ENCODE data around the gene DCST1. TPM values are rescaled to one million over a fixed set of nuclear protein-coding genes. Genes with fewer than 3 reads are reported as not detected.
A peak's percentile ranks its signal among the peaks of the same experiment; 100 is the strongest.

The DCST1 gene
- polyA plus RNA-seq, 1 donor: 0.58 TPM

- peak; percentile 96 for DNase-seq
Observed at GRCh38 chr1:155000726-155001424, 32.7 kb upstream of the DCST1 start.

GRCh38 chr1:155001425-155001674 is 32.3 kb upstream of the DCST1 start:
- no peak for DNase-seq

- peak; percentile 98 for DNase-seq
Observed at GRCh38 chr1:155001675-155002463, 31.8 kb upstream of the DCST1 start.

GRCh38 chr1:155002464-155003226 is 31.0 kb upstream of the DCST1 start, which contains the start of gene ZBTB7B:
TSS of gene ZBTB7B (plus strand) at chr1:155002802. CDS start at chr1:155014661, 11,859 bp downstream.
- DNase-seq: no peak

GRCh38 chr1:155003227-155003765 is 30.3 kb upstream of the DCST1 start:
- DNase-seq: no peak

- DNase-seq: no peak
Observed at GRCh38 chr1:155003766-155004351, 29.8 kb upstream of the DCST1 start.

- no peak for DNase-seq
Observed at GRCh38 chr1:155004352-155005075, 29.1 kb upstream of the DCST1 start.

GRCh38 chr1:155005076-155006011 is 28.3 kb upstream of the DCST1 start:
- DNase-seq: no peak

GRCh38 chr1:155006601-155007101 is 27.0 kb upstream of the DCST1 start:
- DNase-seq: no peak

GRCh38 chr1:155007251-155007828 is 26.3 kb upstream of the DCST1 start:
- DNase-seq: no peak

- no peak for DNase-seq
Observed at GRCh38 chr1:155008015-155008941, 25.3 kb upstream of the DCST1 start.

GRCh38 chr1:155009221-155009711 is 24.4 kb upstream of the DCST1 start:
- no peak for DNase-seq

- no peak for DNase-seq
Observed at GRCh38 chr1:155009742-155010141, 23.9 kb upstream of the DCST1 start.

GRCh38 chr1:155010211-155010918 is 23.3 kb upstream of the DCST1 start:
- DNase-seq: no peak

GRCh38 chr1:155011004-155011416 is 22.6 kb upstream of the DCST1 start:
- no peak for DNase-seq

GRCh38 chr1:155011437-155012025 is 22.1 kb upstream of the DCST1 start:
- DNase-seq: no peak

GRCh38 chr1:155012026-155012546 is 21.5 kb upstream of the DCST1 start:
- no peak for DNase-seq

Measured in left kidney (tissue), 2 donors.